H9 (cell line): ENCODE results near the gene IARS1. TPM values are rescaled to one million over a fixed set of nuclear protein-coding genes. Genes with fewer than 3 reads are reported as not detected.

Source experiments
- DNase-seq: peaks from one replicate; pipeline ENCODE4 v3.0.0-alpha.2; 2017
- H2AFZ ChIP-seq: one replicate; pipeline ENCODE4 v1.6.1; 2013; ENCODE audit warnings: mild to moderate bottlenecking, low read length, control low read depth, moderate library complexity
- H2AK5ac ChIP-seq: 2 replicates; pipeline ENCODE4 v1.6.1; 2013; ENCODE audit warnings: low read length, control low read depth, mixed read lengths; ENCODE audit not compliant: insufficient read length
- H2BK120ac ChIP-seq: one replicate; pipeline ENCODE4 v1.6.1; 2013; ENCODE audit warnings: low read depth, mild to moderate bottlenecking, low read length, control low read depth, inconsistent platforms; ENCODE audit not compliant: poor library complexity, severe bottlenecking
- H2BK12ac ChIP-seq: 2 replicates; pipeline ENCODE4 v1.6.1; 2013; ENCODE audit warnings: low read length, control low read depth, mixed read lengths, low read depth; ENCODE audit not compliant: insufficient read length
- H2BK15ac ChIP-seq: 2 replicates; pipeline ENCODE4 v1.6.1; 2013; ENCODE audit warnings: low read depth, low read length, control low read depth
- H2BK20ac ChIP-seq: one replicate; pipeline ENCODE4 v1.6.1; 2013; ENCODE audit warnings: low read depth, mild to moderate bottlenecking, low read length, control low read depth, inconsistent platforms; ENCODE audit not compliant: poor library complexity, severe bottlenecking
- H2BK5ac ChIP-seq: 2 replicates; pipeline ENCODE4 v1.6.1; 2013; ENCODE audit warnings: low read length, control low read depth, mixed read lengths; ENCODE audit not compliant: insufficient read length
- H3K14ac ChIP-seq: 2 replicates; pipeline ENCODE4 v1.6.1; 2013; ENCODE audit warnings: low read length, control low read depth; ENCODE audit not compliant: insufficient read depth
- H3K18ac ChIP-seq: 2 replicates; pipeline ENCODE4 v1.6.1; 2013; ENCODE audit warnings: low read depth, mild to moderate bottlenecking, mixed read lengths, low read length, control low read depth; ENCODE audit not compliant: insufficient read length
- H3K23ac ChIP-seq: 2 replicates; pipeline ENCODE4 v1.6.1; 2013; ENCODE audit warnings: low read length, control low read depth, mixed read lengths, low read depth; ENCODE audit not compliant: insufficient read length
- H3K23me2 ChIP-seq: 2 replicates; pipeline ENCODE4 v1.6.1; 2013; ENCODE audit warnings: low read depth, mild to moderate bottlenecking, mixed read lengths, low read length, control low read depth; ENCODE audit not compliant: insufficient read length, poor library complexity, severe bottlenecking
- H3K27ac ChIP-seq: 2 replicates; pipeline ENCODE4 v1.5.1; 2013; ENCODE audit warnings: low read length, control low read depth, mixed read lengths, low read depth; ENCODE audit not compliant: insufficient read length
- H3K27me3 ChIP-seq: 2 replicates; pipeline ENCODE4 v1.6.1; 2013; ENCODE audit warnings: low read length, control low read depth, inconsistent platforms; ENCODE audit not compliant: insufficient read depth
- H3K4ac ChIP-seq: 2 replicates; pipeline ENCODE4 v1.6.1; 2013; ENCODE audit warnings: low read depth, mild to moderate bottlenecking, control low read depth, inconsistent platforms, low read length, moderate library complexity
- H3K4me1 ChIP-seq: 2 replicates; pipeline ENCODE4 v1.6.1; 2013; ENCODE audit warnings: low read length, control low read depth, inconsistent platforms; ENCODE audit not compliant: insufficient read depth
- H3K4me2 ChIP-seq: 2 replicates; pipeline ENCODE4 v1.6.1; 2013; ENCODE audit warnings: low read length, control low read depth, mixed read lengths; ENCODE audit not compliant: insufficient read length, insufficient read depth
- H3K56ac ChIP-seq: 2 replicates; pipeline ENCODE4 v1.6.1; 2013; ENCODE audit warnings: low read depth, mild to moderate bottlenecking, mixed read lengths, low read length, control low read depth; ENCODE audit not compliant: insufficient read length
- H3K79me1 ChIP-seq: 2 replicates; pipeline ENCODE4 v1.6.1; 2013; ENCODE audit warnings: low read depth, mild to moderate bottlenecking, moderate library complexity, low read length, control low read depth, inconsistent platforms; ENCODE audit not compliant: insufficient read depth, poor library complexity, severe bottlenecking
- H3K79me2 ChIP-seq: 2 replicates; pipeline ENCODE4 v1.6.1; 2013; ENCODE audit warnings: low read length, control low read depth, inconsistent platforms; ENCODE audit not compliant: insufficient read depth
- H3K9ac ChIP-seq: 2 replicates; pipeline ENCODE4 v1.6.1; 2013; ENCODE audit warnings: low read length, control low read depth, mixed read lengths; ENCODE audit not compliant: insufficient read length; ENCODE audit errors: extremely low read depth
- H3K9me3 ChIP-seq: one replicate; pipeline ENCODE4 v1.6.1; 2013; ENCODE audit warnings: low read depth, low read length, inconsistent platforms; ENCODE audit not compliant: control insufficient read depth
- H3T11ph ChIP-seq: one replicate; pipeline ENCODE4 v1.6.1; 2013; ENCODE audit warnings: mild to moderate bottlenecking, low read length, control low read depth, inconsistent platforms
- H4K20me1 ChIP-seq: one replicate; pipeline ENCODE4 v1.6.1; 2013; ENCODE audit not compliant: control insufficient read depth, insufficient read length, insufficient read depth
- H4K5ac ChIP-seq: 2 replicates; pipeline ENCODE4 v1.6.1; 2013; ENCODE audit warnings: low read depth, mild to moderate bottlenecking, mixed read lengths, low read length, control low read depth; ENCODE audit not compliant: insufficient read length
- H4K8ac ChIP-seq: replicated peaks from 2 replicates; pipeline ENCODE4 v1.6.1; 2013; ENCODE audit warnings: low read length, control low read depth, mixed read lengths, low read depth; ENCODE audit not compliant: insufficient read length
- H4K91ac ChIP-seq: 2 replicates; pipeline ENCODE4 v1.6.1; 2013; ENCODE audit warnings: low read depth, mild to moderate bottlenecking, moderate library complexity, mixed read lengths, low read length, control low read depth; ENCODE audit not compliant: insufficient read length
- H3K27ac Mint-ChIP-seq, 3 experiments: 2 replicates in 2 of 3; 3 replicates in 1 of 3; pipeline ENCODE4 v1.8.0; 2020 to 2021; ENCODE audit warnings: mixed read lengths in 3 of 3, mild to moderate bottlenecking in 1 of 3, moderate library complexity in 1 of 3
- H3K27me3 Mint-ChIP-seq: 2 replicates; pipeline ENCODE4 v1.8.0; 2021; ENCODE audit warnings: low read depth, mild to moderate bottlenecking, moderate library complexity, mixed read lengths
- H3K36me3 Mint-ChIP-seq, 3 experiments: 2 replicates in 2 of 3; 3 replicates in 1 of 3; pipeline ENCODE4 v1.8.0; 2020 to 2021; ENCODE audit warnings: low read depth in 3 of 3, mixed read lengths in 3 of 3; ENCODE audit not compliant: insufficient read depth in 1 of 3
- H3K4me1 Mint-ChIP-seq, 2 experiments: 2 replicates each; pipeline ENCODE4 v1.8.0; 2020; ENCODE audit warnings: mixed read lengths in 2 of 2
- H3K4me3 Mint-ChIP-seq, 2 experiments: 2 replicates in 1 of 2; 3 replicates in 1 of 2; pipeline ENCODE4 v1.8.0; 2020 to 2021; ENCODE audit warnings: mild to moderate bottlenecking in 2 of 2, mixed read lengths in 2 of 2, moderate library complexity in 1 of 2
- H3K9me3 Mint-ChIP-seq, 2 experiments: 2 replicates in 1 of 2; 3 replicates in 1 of 2; pipeline ENCODE4 v1.8.0; 2020; ENCODE audit warnings: mild to moderate bottlenecking in 2 of 2, mixed read lengths in 2 of 2, moderate library complexity in 1 of 2
- WGBS: extraction: QIAGEN DNeasy Blood & Tissue Kit; methylation state at CpG from one replicate; pipeline ENCODE4 v1.1.7; 2013; ENCODE audit warnings: missing lambda C conversion rate, low lambda C conversion rate, mixed read lengths; ENCODE audit not compliant: insufficient read length; ENCODE audit errors: extremely low coverage; 5-methylcytosine and 5-hydroxymethylcytosine counted together
- total RNA-seq: library from RNA; stranded (reverse); gene quantifications from 2 replicates; pipeline ENCODE4 v1.2.1, GENCODE V29; 2021
- TF ChIP-seq, protein P1 (sequence below): fragments of 200-600 bp; sonication (generic); conservative IDR thresholded peaks from 3 replicates; pipeline ENCODE4 v1.8.0; 2021; ENCODE audit warnings: antibody characterized with exemption, mild to moderate bottlenecking

IARS1 gene
- total RNA-seq, 1 experiment from 2014 or later, result 234 TPM

DNA sequence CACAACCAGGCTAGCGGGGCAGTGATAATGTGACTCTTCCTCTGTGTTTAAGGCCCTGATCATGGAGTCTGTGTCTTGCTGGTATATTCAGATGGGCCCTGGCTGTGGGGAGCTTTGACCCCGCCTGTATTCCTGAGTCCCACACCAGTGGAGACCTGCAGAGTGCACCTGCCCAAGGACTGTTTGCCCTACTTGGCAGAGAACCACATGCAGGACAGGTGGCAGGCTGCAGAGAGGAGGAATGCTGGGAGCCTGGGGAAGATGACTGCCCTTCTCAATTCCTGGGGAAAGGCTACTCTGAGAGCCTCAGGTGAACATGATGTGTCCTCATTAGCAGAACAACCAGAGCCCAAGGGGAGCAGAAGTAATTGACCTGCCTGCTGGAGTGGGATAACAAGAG, 36.2 kb downstream of the IARS1 start:
- H3K9me3 ChIP-seq, result no peaks in the 10 kb centered on the region
- H2AFZ ChIP-seq, result no peak overlapping the region
- H3K27ac ChIP-seq, result no peak overlapping the region
- no peak overlapping the region for H2BK20ac ChIP-seq
- no peaks in the 10 kb centered on the region for H3K27me3 ChIP-seq
- no peaks in the 10 kb centered on the region for H3K4me1 ChIP-seq
- no peaks in the 10 kb centered on the region for H3K9me3 Mint-ChIP-seq
- no peak overlapping the region for H3K4me3 Mint-ChIP-seq
- no peak overlapping the region for H3K23ac ChIP-seq
- peaks cover 45 to 96% (median 96%) of the 10 kb centered on the region in 3 experiments; a peak in 6 of 7 replicates for H3K36me3 Mint-ChIP-seq
- no peak overlapping the region for H3K27ac Mint-ChIP-seq
- H3K4me2 ChIP-seq, result no peak overlapping the region
- H3K4me1 Mint-ChIP-seq, result no peaks in the 10 kb centered on the region
- H3K9ac ChIP-seq, result no peak overlapping the region
- H3K79me2 ChIP-seq, result no peaks in the 10 kb centered on the region
- TF ChIP-seq, protein P1, sequence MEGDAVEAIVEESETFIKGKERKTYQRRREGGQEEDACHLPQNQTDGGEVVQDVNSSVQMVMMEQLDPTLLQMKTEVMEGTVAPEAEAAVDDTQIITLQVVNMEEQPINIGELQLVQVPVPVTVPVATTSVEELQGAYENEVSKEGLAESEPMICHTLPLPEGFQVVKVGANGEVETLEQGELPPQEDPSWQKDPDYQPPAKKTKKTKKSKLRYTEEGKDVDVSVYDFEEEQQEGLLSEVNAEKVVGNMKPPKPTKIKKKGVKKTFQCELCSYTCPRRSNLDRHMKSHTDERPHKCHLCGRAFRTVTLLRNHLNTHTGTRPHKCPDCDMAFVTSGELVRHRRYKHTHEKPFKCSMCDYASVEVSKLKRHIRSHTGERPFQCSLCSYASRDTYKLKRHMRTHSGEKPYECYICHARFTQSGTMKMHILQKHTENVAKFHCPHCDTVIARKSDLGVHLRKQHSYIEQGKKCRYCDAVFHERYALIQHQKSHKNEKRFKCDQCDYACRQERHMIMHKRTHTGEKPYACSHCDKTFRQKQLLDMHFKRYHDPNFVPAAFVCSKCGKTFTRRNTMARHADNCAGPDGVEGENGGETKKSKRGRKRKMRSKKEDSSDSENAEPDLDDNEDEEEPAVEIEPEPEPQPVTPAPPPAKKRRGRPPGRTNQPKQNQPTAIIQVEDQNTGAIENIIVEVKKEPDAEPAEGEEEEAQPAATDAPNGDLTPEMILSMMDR, result no peak
- no peaks in the 10 kb centered on the region for H3K79me1 ChIP-seq
- no peak overlapping the region for H3K4ac ChIP-seq
- H4K20me1 ChIP-seq, result no peaks in the 10 kb centered on the region
- H3K14ac ChIP-seq, result no peak overlapping the region
- H2BK15ac ChIP-seq, result no peak overlapping the region
- WGBS, result no CpG with 5 or more reads among the region's 2 CpGs
- no peaks in the 10 kb centered on the region for H3K27me3 Mint-ChIP-seq
- H3K23me2 ChIP-seq, result no peaks in the 10 kb centered on the region
- H2BK5ac ChIP-seq, result no peak overlapping the region
- no peak overlapping the region for H2BK12ac ChIP-seq
- H3K18ac ChIP-seq, result no peak overlapping the region
- no peak overlapping the region for H3T11ph ChIP-seq
- no peak overlapping the region for H3K56ac ChIP-seq
- no peak overlapping the region for H2BK120ac ChIP-seq
- no peak overlapping the region for H4K8ac ChIP-seq
- DNase-seq, result no peak
- no peak overlapping the region for H4K5ac ChIP-seq
- no peak overlapping the region for H2AK5ac ChIP-seq
- H4K91ac ChIP-seq, result no peak overlapping the region
